ENCODE measurements around the gene PFKFB2.

PFKFB2 gene

DNA sequence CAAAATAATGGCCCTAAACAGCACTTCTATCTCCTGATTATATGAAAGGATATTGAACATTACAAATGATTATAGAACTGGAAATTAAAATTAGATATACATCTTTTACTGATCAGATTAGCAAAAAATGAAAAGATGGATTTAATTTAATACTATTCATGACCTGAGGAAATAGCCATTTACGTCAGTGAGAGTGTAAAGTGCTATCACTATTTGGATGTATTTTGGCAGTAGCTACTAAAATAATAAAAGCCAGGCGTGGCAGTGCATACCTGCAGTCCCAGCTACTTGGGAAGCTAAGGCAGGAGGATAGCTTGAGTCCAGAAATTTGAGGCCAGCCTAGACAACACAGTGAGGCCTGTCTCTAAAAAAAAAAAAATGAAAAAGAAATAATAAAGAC lies 40.9 kb downstream of the PFKFB2 start:
- DNase-seq, result no peak

DNA sequence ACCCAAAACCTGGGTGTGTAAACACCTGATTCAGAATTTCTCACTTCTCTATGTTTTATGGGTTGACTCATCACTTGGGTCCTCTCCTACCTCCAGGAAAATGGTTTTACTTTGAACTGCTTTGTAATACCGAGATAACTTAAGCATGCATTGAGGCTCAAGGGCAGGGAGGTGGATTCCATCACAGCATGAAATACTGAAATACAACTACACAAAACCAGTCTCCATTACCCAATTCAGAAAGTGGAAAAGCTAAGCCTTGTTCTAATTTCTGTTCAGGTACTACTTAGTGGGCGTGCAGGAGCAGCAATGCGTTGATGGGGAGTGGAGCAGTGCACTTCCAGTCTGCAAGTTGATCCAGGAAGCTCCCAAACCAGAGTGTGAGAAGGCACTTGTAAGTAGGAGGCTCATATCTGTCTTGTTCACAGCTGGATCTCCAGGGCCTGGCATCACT lies 44.8 kb downstream of the PFKFB2 start:
- DNase-seq, result no peak

DNA sequence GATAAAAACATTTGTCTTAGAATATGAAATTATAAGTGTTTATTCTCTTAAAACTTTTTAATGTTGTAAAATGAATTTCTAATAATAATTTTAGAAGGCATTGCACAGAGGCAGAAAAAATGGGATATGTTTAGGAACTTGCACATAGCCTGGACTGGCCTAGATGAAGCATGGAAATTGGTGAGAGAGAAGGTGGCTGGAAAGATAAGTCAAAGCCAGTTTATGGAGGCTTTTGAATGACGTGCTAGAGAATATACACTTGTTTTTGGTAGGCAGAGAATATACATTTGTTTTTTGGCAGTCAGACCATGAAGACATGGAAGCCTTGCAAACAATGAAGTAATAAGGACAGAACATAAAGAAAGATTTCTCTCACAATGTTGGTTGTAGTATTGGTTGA lies 48.6 kb downstream of the PFKFB2 start:
- DNase-seq, result no peak

DNA sequence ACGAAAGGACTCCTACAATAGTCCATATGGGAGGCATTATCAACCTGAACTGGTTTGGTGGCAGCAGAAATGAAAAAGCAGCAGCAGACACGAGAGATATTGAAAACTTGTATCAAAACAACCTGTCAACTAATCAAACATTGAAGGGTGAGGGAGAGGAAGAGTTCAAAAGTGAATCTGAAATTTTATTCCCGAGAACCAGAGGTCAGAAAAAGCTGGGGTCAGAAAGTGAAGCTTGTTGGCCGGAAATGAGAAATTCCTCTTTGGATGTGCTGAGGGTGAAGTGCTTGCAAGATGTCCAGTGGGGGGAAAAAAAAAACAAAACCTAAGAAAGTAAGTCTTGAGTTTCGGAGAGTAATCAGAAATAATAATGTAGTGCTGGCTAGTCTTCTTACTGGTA lies 49.1 kb downstream of the PFKFB2 start:
- no peak for DNase-seq

DNA sequence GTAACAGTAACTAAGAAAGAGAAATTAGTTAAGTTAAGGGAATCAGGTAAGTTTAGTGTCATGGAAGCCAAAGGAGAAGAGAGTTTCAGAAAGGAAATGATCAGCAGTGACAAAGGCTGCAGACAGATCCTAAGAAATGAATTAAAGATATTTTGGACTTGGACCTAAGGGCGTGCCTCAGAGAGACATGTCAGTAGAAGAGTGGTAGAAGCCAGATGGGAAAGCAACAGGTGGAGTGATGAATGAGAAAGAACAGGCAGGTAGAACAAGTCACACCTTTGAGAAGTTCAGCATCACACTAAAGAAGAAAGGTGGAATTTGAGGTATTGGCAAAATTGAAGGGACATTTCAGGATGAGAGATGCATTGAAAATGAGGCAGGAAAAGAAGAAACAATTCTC lies 49.6 kb downstream of the PFKFB2 start:
- no peak for DNase-seq

DNA sequence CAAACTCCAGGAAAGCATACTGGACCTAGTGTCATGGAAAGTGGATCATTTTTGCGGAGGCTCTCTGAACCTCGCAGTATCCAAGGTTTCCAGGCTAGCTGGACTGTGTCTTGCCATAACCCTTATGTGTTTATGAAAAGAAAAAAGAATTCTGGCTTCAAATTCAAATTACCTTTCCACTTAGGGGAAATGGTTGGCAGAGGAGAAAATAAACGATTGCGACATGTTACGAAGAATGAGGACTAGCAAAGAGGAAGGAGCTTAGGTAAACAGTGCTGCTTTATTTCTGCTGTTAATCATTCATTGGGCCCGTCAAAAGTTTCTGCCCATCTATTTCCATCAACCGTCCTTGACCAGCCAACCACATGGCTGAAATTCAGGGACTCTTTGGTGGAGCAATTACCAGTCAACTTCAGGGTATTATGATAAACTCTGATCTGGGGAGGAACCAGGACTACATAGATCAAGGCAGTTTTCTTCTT lies 50.9 kb downstream of the PFKFB2 start, which contains the start of gene C4BPA:
TSS of gene C4BPA (plus strand) at position 342 of the 482 bp plus-strand sequence. CDS start 8,793 bp downstream, outside the sequence.
- DNase-seq, result peak; percentile 34

DNA sequence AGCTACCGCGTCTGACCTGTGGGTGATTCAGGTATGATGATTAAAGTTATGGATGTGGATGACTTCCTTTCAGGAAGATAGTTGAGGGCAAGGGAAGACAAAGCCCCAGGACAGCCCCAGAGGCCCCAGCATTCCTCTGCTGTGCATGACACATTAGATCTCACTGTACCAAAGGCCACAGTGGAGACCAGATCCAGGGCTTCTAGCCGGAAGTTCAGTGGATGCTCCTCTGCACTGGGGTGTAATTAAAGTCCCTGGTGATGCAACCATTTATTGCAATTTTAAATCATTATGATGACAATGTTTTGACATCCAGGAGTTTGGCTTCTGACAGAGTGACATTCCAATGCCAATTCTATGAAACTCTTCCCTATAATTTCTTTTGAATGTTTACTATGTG lies 55.9 kb downstream of the PFKFB2 start:
- no peak for DNase-seq

DNA sequence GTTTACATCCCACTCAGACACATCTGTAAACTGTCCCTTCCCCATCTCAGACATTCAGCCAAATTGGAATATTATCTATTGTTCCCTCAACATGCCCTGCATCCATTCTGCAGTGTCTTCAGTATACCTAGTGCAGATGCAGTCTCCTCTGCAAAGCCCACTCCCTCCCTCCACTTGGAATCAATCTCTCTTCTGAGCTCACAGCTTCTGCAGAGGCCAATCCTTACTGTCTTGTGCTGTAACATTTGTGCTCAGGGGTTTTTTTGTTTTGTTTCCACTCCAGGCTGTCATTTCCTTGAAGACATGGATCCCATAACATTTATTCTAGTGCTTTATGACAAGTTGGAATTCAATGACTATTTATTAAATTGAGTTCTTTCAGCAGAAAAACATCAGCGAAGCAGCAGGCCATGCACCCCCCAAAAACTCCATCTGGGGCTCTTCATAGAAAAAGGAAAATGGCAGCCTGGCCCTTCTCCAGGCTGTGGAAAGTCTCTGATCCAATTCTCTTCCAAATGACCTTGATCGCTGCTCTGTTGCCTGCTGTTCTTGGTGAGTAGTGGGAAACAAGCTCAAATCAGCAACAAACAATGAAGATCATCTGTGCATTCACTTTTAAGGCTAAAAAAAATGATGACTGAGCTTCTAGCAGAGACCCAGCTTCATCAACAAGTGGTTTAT lies 59.7 kb downstream of the PFKFB2 start:
- DNase-seq, result no peak

DNA sequence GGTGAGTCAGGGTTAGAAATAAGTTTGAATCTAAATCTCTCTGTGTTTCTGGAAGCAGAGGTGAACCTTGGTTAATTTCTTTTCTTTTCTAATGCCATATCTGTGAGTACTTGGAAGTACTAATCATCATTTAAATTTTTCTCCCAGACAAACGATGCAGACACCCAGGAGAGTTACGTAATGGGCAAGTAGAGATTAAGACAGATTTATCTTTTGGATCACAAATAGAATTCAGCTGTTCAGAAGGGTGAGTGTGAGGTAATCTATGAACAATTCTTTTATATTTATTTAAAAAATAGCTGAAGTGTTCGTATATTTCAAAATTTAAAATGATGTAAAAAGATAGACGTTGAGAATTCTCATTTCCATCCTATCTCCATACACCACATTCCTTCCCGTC lies 62.2 kb downstream of the PFKFB2 start:
- no peak for DNase-seq

DNA sequence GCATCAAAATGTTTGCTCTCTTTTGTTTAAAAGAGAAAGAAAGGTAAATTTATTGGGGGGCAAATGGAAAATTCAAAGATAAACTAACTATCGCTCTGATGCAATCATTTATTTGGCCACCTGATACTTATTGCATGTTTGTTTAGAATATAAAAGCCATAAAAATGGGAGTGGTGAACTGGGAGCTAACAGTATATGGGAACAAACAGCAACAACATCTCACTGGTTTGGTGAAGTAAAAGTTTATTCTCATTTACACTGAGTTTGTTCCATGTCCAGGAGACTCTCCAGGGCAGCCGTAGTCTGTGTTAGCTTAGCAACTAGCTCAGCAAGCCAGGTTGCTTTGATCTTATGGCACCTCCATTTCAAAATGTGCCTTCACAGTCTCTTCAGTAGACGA lies 71.3 kb downstream of the PFKFB2 start:
- no peak for DNase-seq

DNA sequence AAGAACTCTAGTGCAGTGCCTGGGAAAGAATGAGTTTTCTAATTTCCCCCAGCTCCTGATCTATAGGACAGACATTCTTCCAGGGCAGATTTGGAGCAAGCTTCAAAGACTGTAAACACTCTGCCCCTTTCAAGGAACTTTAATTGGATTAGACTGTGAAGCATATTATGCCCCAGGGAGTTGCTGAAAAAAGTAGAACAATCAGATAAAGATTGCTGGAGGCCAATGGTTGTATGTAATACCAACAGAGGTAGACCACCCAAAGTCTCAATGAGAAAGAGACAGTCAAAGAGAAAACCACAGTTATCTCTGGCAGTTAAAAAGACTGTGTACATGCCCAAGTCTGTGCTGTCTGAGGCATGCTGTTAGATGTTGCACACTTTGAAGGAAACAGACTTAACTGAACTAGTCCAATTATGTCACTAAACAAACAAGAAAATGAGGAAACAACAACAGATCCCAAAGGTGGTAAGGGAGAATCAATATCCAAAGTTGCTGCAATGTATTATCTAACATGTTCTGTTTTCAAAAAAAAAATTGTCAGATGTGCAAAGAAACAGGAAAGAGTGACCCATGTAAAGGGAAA lies 75.4 kb downstream of the PFKFB2 start:
- peak; percentile 12 for DNase-seq

DNA sequence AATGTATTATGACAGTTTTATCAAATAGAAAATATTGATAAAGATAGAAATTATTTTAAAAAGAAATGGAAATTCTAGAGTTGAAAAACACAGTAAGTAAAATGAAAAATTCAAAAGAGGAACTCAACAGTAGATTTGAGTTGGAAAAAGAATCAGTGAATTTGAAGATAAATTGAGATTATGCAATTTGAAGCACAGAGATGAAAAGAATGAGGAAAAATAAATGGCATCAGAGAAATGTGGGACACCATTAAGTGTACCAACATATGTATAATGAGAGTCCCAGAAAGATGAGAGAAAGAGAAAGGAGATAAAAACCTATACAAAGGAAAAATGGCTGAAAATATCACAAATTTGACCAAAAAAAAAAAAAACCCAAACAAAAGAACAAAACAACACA lies 76.0 kb downstream of the PFKFB2 start:
- DNase-seq, result no peak

All from DMS53 (cell line).